Prostate gland (tissue), 2 donors: ENCODE data around the gene ATP6V1C2. TPM values are rescaled to one million over a fixed set of nuclear protein-coding genes. Genes with fewer than 3 reads are reported as not detected.

Experiments
- DNase-seq: peaks from one replicate; pipeline ENCODE4 v3.0.0-alpha.2; 2019; ENCODE audit warnings: low spot score
- H3K27ac ChIP-seq, 2 donors: fragments of 200-600 bp; sonication (generic); 2 replicates each; pipeline ENCODE4 v1.5.1; 2017 to 2019
- H3K27me3 ChIP-seq: fragments of 200-600 bp; sonication (generic); replicated peaks from 2 replicates; pipeline ENCODE4 v1.5.1; 2019; ENCODE audit not compliant: insufficient read depth
- H3K36me3 ChIP-seq, 2 donors: fragments of 200-600 bp; sonication (generic); 1 replicate in 1 of 2; 2 replicates in 1 of 2; pipeline versions ENCODE4 v1.5.1 to v1.8.1; 2017 to 2019
- H3K4me1 ChIP-seq: fragments of 200-600 bp; sonication (generic); replicated peaks from 2 replicates; pipeline ENCODE4 v1.5.1; 2019
- H3K4me3 ChIP-seq, 2 donors: fragments of 200-600 bp; sonication (generic); 2 replicates each; pipeline ENCODE4 v1.5.1; 2017 to 2019
- H3K9me3 ChIP-seq: fragments of 200-600 bp; sonication (generic); 2 replicates; pipeline ENCODE4 v1.5.1; 2017
- CTCF ChIP-seq, 4 experiments: fragments of 200-600 bp in 2 of 4; fragments of 450-650 bp in 2 of 4; sonication (generic) in 2 of 4; IDR thresholded peaks; 1 replicate in 3 of 4; 2 replicates in 1 of 4; pipeline ENCODE4 v1.5.1; 2016 to 2019; ENCODE audit warnings: antibody characterized with exemption in 4 of 4, mild to moderate bottlenecking in 2 of 4, moderate library complexity in 2 of 4
- POLR2A ChIP-seq: fragments of 450-650 bp; IDR thresholded peaks from one replicate; pipeline ENCODE4 v1.6.1; 2016; ENCODE audit warnings: antibody characterized with exemption, mild to moderate bottlenecking
- POLR2AphosphoS5 ChIP-seq: sonication (generic); formaldehyde crosslinking; IDR thresholded peaks from one replicate; pipeline ENCODE4 v1.6.1; 2017; ENCODE audit warnings: antibody characterized with exemption
- WGBS: methylation state at CpG from one replicate; pipeline ENCODE4 v1.1.5; 2018; 5-methylcytosine and 5-hydroxymethylcytosine counted together
- intact Hi-C: fragments of 100-400 bp; cut with DNase I; formaldehyde crosslinking; loops from one replicate; pipeline ENCODE4 v1.14.2; 2022
- total RNA-seq, 2 donors: library from RNA; depleted of rRNA; stranded (reverse); fragments of >200 nt; gene quantifications; one replicate each; pipeline ENCODE4 v1.1.0, GENCODE V29; 2016

The ATP6V1C2 gene
- total RNA-seq, 2 donors from 2014 or later, result 0.41 to 4.0 TPM

- TF ChIP-seq POLR2AphosphoS5, result no peak
- no peak for TF ChIP-seq CTCF (IDR thresholded peaks at IDR 0.05)
- TF ChIP-seq POLR2A, result no peak
- WGBS, result 65% methylated on average over 8 of the region's 8 CpGs
- intact Hi-C loops, result no loop called here
- Histone ChIP-seq H3K4me3 (no peak overlapping the region), H3K4me1 (no peaks in the 10 kb centered on the region), H3K36me3 (no peaks in the 10 kb centered on the region), H3K27ac (no peak overlapping the region), H3K27me3 (peaks cover 8% of the 10 kb centered on the region), H3K9me3 (no peaks in the 10 kb centered on the region)
- no peak for DNase-seq
Observed at GRCh38 chr2:10826625-10827024, 105.2 kb downstream of the ATP6V1C2 start.

GRCh38 chr2:10828346-10828745 is 106.9 kb downstream of the ATP6V1C2 start:
- H3K36me3 ChIP-seq, result no peaks in the 10 kb centered on the region
- intact Hi-C loops, result no loop called here
- H3K27ac ChIP-seq, result no peak overlapping the region
- no peaks in the 10 kb centered on the region for H3K9me3 ChIP-seq
- 80% methylated on average over 11 of the region's 11 CpGs for WGBS
- TF ChIP-seq CTCF (IDR thresholded peaks at IDR 0.05), result no peak
- TF ChIP-seq POLR2AphosphoS5, result no peak
- TF ChIP-seq POLR2A, result no peak
- no peaks in the 10 kb centered on the region for H3K4me1 ChIP-seq
- DNase-seq, result no peak
- H3K27me3 ChIP-seq, result peaks cover 5% of the 10 kb centered on the region
- no peak overlapping the region for H3K4me3 ChIP-seq

GRCh38 chr2:10829299-10829698 is 107.9 kb downstream of the ATP6V1C2 start:
- Histone ChIP-seq H3K27ac (no peak overlapping the region), H3K9me3 (no peaks in the 10 kb centered on the region), H3K36me3 (no peaks in the 10 kb centered on the region), H3K27me3 (peaks cover 5% of the 10 kb centered on the region), H3K4me3 (no peak overlapping the region), H3K4me1 (no peaks in the 10 kb centered on the region)
- WGBS, result 67% methylated on average over 3 of the region's 3 CpGs
- intact Hi-C loops, result no loop called here
- no peak for TF ChIP-seq POLR2AphosphoS5
- no peak for TF ChIP-seq POLR2A
- TF ChIP-seq CTCF (IDR thresholded peaks at IDR 0.05), result no peak
- no peak for DNase-seq

- TF ChIP-seq CTCF (IDR thresholded peaks at IDR 0.05) (no peak), POLR2AphosphoS5 (no peak), POLR2A (no peak)
- H3K9me3 ChIP-seq, result no peaks in the 10 kb centered on the region
- no peak for DNase-seq
- 85% methylated on average over 8 of the region's 8 CpGs for WGBS
- H3K36me3 ChIP-seq, result no peaks in the 10 kb centered on the region
- peaks cover 5% of the 10 kb centered on the region for H3K27me3 ChIP-seq
- no peak overlapping the region for H3K4me3 ChIP-seq
- intact Hi-C loops, result loop anchor here (10.0 kb wide), 1 partner anchor 615 kb away; no protein-coding TSS in a partner anchor
- H3K27ac ChIP-seq, result no peak overlapping the region
- H3K4me1 ChIP-seq, result no peaks in the 10 kb centered on the region
Observed at GRCh38 chr2:10830203-10830602, 108.8 kb downstream of the ATP6V1C2 start.

GRCh38 chr2:10830641-10831399 is 109.4 kb downstream of the ATP6V1C2 start:
- intact Hi-C loops, result loop anchor here (10.0 kb wide), 1 partner anchor 614 kb away; no protein-coding TSS in a partner anchor
- no peak for DNase-seq
- 76% methylated on average over 30 of the region's 30 CpGs for WGBS
- peaks cover 5% of the 10 kb centered on the region for H3K27me3 ChIP-seq
- no peak for TF ChIP-seq CTCF (IDR thresholded peaks at IDR 0.05)
- TF ChIP-seq POLR2AphosphoS5, result no peak
- TF ChIP-seq POLR2A, result no peak
- no peaks in the 10 kb centered on the region for H3K36me3 ChIP-seq
- no peaks in the 10 kb centered on the region for H3K4me1 ChIP-seq
- no peak overlapping the region for H3K27ac ChIP-seq
- no peak overlapping the region for H3K4me3 ChIP-seq
- no peaks in the 10 kb centered on the region for H3K9me3 ChIP-seq
